ENCODE data around the gene PDE4D.

GRCh38 chr5:58950224-58950623 lies 943.3 kb downstream of the PDE4D start:
- TF ChIP-seq CTCF (IDR thresholded peaks at IDR 0.05) (no peak), POLR2A (IDR thresholded peaks at IDR 0.05) (no peak)
